Measurements from ENCODE around the gene GPR152.

GRCh38 chr11:67420646-67421429 is 31.7 kb downstream of the GPR152 start:
- TF ChIP-seq POLR2A (IDR thresholded peaks at IDR 0.05) (peak in 1 of 2 donors; percentile 62), POLR2AphosphoS5 (IDR thresholded peaks at IDR 0.05; ENCODE audit: insufficient read depth in 1 of 2, low read depth in 1 of 2) (no peak)
- TF ChIP-seq, protein P1, sequence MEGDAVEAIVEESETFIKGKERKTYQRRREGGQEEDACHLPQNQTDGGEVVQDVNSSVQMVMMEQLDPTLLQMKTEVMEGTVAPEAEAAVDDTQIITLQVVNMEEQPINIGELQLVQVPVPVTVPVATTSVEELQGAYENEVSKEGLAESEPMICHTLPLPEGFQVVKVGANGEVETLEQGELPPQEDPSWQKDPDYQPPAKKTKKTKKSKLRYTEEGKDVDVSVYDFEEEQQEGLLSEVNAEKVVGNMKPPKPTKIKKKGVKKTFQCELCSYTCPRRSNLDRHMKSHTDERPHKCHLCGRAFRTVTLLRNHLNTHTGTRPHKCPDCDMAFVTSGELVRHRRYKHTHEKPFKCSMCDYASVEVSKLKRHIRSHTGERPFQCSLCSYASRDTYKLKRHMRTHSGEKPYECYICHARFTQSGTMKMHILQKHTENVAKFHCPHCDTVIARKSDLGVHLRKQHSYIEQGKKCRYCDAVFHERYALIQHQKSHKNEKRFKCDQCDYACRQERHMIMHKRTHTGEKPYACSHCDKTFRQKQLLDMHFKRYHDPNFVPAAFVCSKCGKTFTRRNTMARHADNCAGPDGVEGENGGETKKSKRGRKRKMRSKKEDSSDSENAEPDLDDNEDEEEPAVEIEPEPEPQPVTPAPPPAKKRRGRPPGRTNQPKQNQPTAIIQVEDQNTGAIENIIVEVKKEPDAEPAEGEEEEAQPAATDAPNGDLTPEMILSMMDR (IDR thresholded peaks at IDR 0.05), result no peak

All from vagina (tissue), 2 donors.